Lower leg skin (tissue), 4 donors: ENCODE data around the gene TRMT112. TPM values are rescaled to one million over a fixed set of nuclear protein-coding genes. Genes with fewer than 3 reads are reported as not detected.

Experiments
- DNase-seq, 2 donors: peaks; one replicate each; pipeline ENCODE4 v3.0.0-alpha.2; 2019; ENCODE audit warnings: low spot score in 2 of 2
- H3K4me3 ChIP-seq: fragments of 200-600 bp; sonication (generic); 2 replicates; pipeline ENCODE4 v1.5.1; 2017; ENCODE audit warnings: mild to moderate bottlenecking, low read depth; ENCODE audit not compliant: poor library complexity, severe bottlenecking
- CTCF ChIP-seq, 3 donors: fragments of 450-650 bp; IDR thresholded peaks; one replicate each; pipeline ENCODE4 v1.5.1; 2016; ENCODE audit warnings: antibody characterized with exemption in 3 of 3, mild to moderate bottlenecking in 3 of 3, moderate library complexity in 2 of 3
- POLR2A ChIP-seq, 2 donors: fragments of 450-650 bp; IDR thresholded peaks; one replicate each; pipeline ENCODE4 v1.6.1; 2016 to 2017; ENCODE audit warnings: antibody characterized with exemption in 2 of 2, mild to moderate bottlenecking in 1 of 2, moderate library complexity in 1 of 2
- WGBS, 2 donors: methylation state at CpG; one replicate each; pipeline ENCODE4 v1.1.5; 2018; 5-methylcytosine and 5-hydroxymethylcytosine counted together
- intact Hi-C: fragments of 100-400 bp; cut with DNase I; formaldehyde crosslinking; loops from one replicate; pipeline ENCODE4 v1.15.0; 2023; ENCODE audit warnings: low total_unique reads
- total RNA-seq, 4 donors: library from RNA; depleted of rRNA; stranded (reverse); fragments of >200 nt; gene quantifications; one replicate each; pipeline ENCODE4 v1.1.0, GENCODE V29; 2016

The TRMT112 gene
- total RNA-seq, 4 donors from 2014 or later: 199 to 356 (median 255) TPM

- WGBS, 2 donors: 83 to 85% methylated on average over 8 of the region's 8 CpGs
- TF ChIP-seq CTCF (IDR thresholded peaks at IDR 0.05) (no peak), POLR2A (IDR thresholded peaks at IDR 0.05) (no peak)
- no peak overlapping the region for H3K4me3 ChIP-seq
- intact Hi-C loops: no loop called here
- DNase-seq: no peak
Observed at GRCh38 chr11:64278576-64279190, 38.7 kb downstream of the TRMT112 start.

- no peak for DNase-seq
- TF ChIP-seq CTCF (IDR thresholded peaks at IDR 0.05): no peak
- no peak for TF ChIP-seq POLR2A (IDR thresholded peaks at IDR 0.05)
- WGBS, 2 donors: 41 to 46% methylated on average over 17 of the region's 17 CpGs
- intact Hi-C loops: no loop called here
- no peak overlapping the region for H3K4me3 ChIP-seq
Observed at GRCh38 chr11:64276653-64277431, 40.5 kb downstream of the TRMT112 start.

- no peak for TF ChIP-seq CTCF (IDR thresholded peaks at IDR 0.05)
- no peak for TF ChIP-seq POLR2A (IDR thresholded peaks at IDR 0.05)
- DNase-seq: no peak
- WGBS, 2 donors: 80 to 86% methylated on average over 2 of the region's 2 CpGs
- intact Hi-C loops: no loop called here
- H3K4me3 ChIP-seq: no peak overlapping the region
Observed at GRCh38 chr11:64275841-64276240, 41.5 kb downstream of the TRMT112 start.

- no peak overlapping the region for H3K4me3 ChIP-seq
- 82 to 85% methylated on average over 12 to 15 of the region's 15 CpGs for WGBS, 2 donors
- TF ChIP-seq CTCF (IDR thresholded peaks at IDR 0.05) (no peak), POLR2A (IDR thresholded peaks at IDR 0.05) (no peak)
- DNase-seq: no peak
- intact Hi-C loops: no loop called here
Observed at GRCh38 chr11:64275031-64275800, 42.1 kb downstream of the TRMT112 start.

- WGBS, 2 donors: 0 to 1% methylated on average over 26 to 34 of the region's 58 CpGs
- peak; percentile 98 to 99 for DNase-seq
- intact Hi-C loops: no loop called here
- TF ChIP-seq CTCF (IDR thresholded peaks at IDR 0.05) (no peak), POLR2A (IDR thresholded peaks at IDR 0.05) (no peak)
- peak overlapping the region; percentile 72 for H3K4me3 ChIP-seq
Observed at GRCh38 chr11:64269540-64270220, 47.7 kb downstream of the TRMT112 start.
